C4-2B (cell line): Measurements from ENCODE around the gene PGM5.
A peak's percentile ranks its signal among the peaks of the same experiment; 100 is the strongest.

Source experiments
- H3K27ac ChIP-seq: fragments of 450-650 bp; 2 replicates; pipeline ENCODE4 v1.5.1; 2017
- CTCF ChIP-seq: fragments of 450-650 bp; conservative IDR thresholded peaks from 2 replicates; pipeline ENCODE4 v1.5.1; 2017; ENCODE audit warnings: mild to moderate bottlenecking
- ZFX ChIP-seq: fragments of 450-650 bp; IDR thresholded peaks from 2 replicates; pipeline ENCODE4 v1.6.1; 2017

Gene PGM5

GRCh38 chr9:68560071-68560844 is 203.8 kb downstream of the PGM5 start:
- no peak overlapping the region for H3K27ac ChIP-seq
- TF ChIP-seq CTCF: peak; percentile 67
- no peak for TF ChIP-seq ZFX

- H3K27ac ChIP-seq: no peak overlapping the region
- TF ChIP-seq ZFX: no peak
- TF ChIP-seq CTCF: no peak
Observed at GRCh38 chr9:68562461-68562860, 206.1 kb downstream of the PGM5 start.

- TF ChIP-seq CTCF (no peak), ZFX (no peak)
- no peak overlapping the region for H3K27ac ChIP-seq
Observed at GRCh38 chr9:68567565-68567964, 211.2 kb downstream of the PGM5 start.

- TF ChIP-seq CTCF (peak; percentile 64), ZFX (no peak)
- H3K27ac ChIP-seq: no peak overlapping the region
Observed at GRCh38 chr9:68574150-68574549, 217.7 kb downstream of the PGM5 start.

- TF ChIP-seq CTCF (no peak), ZFX (no peak)
- H3K27ac ChIP-seq: no peak overlapping the region
Observed at GRCh38 chr9:68575817-68576216, 219.4 kb downstream of the PGM5 start.

GRCh38 chr9:68577774-68578591 is 221.6 kb downstream of the PGM5 start:
- no peak overlapping the region for H3K27ac ChIP-seq
- TF ChIP-seq CTCF (no peak), ZFX (no peak)
